ENCODE data around the gene GEMIN5. TPM values are rescaled to one million over a fixed set of nuclear protein-coding genes. Genes with fewer than 3 reads are reported as not detected.

The GEMIN5 gene
- total and polyA plus RNA-seq, 4 donors, result 2.0 to 12.8 (median 7.5) TPM

Other genes starting within 250 kb of the GEMIN5 start
- gene LARP1, start 182.8 kb downstream of the GEMIN5 start, total RNA-seq, result 100 to 1,000 TPM; 126 to 142 TPM
- 10 to 100 TPM; 15.4 to 22.8 TPM for gene LARP1, start 182.8 kb downstream of the GEMIN5 start, polyA plus RNA-seq
- gene FAXDC2, start 87.6 kb downstream of the GEMIN5 start, total RNA-seq, result 10 to 100 TPM; 20.0 to 36.3 TPM
- gene FAXDC2, start 87.6 kb downstream of the GEMIN5 start, polyA plus RNA-seq, result 10 to 100 TPM; 14.0 to 46.8 TPM
- 10 to 100 TPM; 43.9 to 47.9 TPM for gene CNOT8, start 79.6 kb downstream of the GEMIN5 start, total RNA-seq
- 10 to 100 TPM; 39.7 to 48.6 TPM for gene CNOT8, start 79.6 kb downstream of the GEMIN5 start, polyA plus RNA-seq
- gene MRPL22, start 2.9 kb upstream of the GEMIN5 start, total RNA-seq, result 10 to 100 TPM; 27.8 to 34.8 TPM
- 10 to 100 TPM; 27.9 to 34.9 TPM for gene MRPL22, start 2.9 kb upstream of the GEMIN5 start, polyA plus RNA-seq
- gene KIF4B, start 75.5 kb upstream of the GEMIN5 start, total RNA-seq, result under 1 TPM; 0.06 to 0.09 TPM
- not detected for gene KIF4B, start 75.5 kb upstream of the GEMIN5 start, polyA plus RNA-seq